ENCODE measurements around the gene KLF7.

Gene KLF7

GRCh38 chr2:207066166-207066565 is 99.6 kb downstream of the KLF7 start:
- no peak for DNase-seq (ENCODE audit: extremely low read depth, low read depth)
- TF ChIP-seq, protein P1, sequence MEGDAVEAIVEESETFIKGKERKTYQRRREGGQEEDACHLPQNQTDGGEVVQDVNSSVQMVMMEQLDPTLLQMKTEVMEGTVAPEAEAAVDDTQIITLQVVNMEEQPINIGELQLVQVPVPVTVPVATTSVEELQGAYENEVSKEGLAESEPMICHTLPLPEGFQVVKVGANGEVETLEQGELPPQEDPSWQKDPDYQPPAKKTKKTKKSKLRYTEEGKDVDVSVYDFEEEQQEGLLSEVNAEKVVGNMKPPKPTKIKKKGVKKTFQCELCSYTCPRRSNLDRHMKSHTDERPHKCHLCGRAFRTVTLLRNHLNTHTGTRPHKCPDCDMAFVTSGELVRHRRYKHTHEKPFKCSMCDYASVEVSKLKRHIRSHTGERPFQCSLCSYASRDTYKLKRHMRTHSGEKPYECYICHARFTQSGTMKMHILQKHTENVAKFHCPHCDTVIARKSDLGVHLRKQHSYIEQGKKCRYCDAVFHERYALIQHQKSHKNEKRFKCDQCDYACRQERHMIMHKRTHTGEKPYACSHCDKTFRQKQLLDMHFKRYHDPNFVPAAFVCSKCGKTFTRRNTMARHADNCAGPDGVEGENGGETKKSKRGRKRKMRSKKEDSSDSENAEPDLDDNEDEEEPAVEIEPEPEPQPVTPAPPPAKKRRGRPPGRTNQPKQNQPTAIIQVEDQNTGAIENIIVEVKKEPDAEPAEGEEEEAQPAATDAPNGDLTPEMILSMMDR (IDR thresholded peaks at IDR 0.05; ENCODE audit: low read depth, low read length): no peak

GRCh38 chr2:207064128-207064690 is 101.5 kb downstream of the KLF7 start:
- DNase-seq (ENCODE audit: extremely low read depth, low read depth): no peak
- TF ChIP-seq, protein P1 (IDR thresholded peaks at IDR 0.05; ENCODE audit: low read depth, low read length): no peak

DNA sequence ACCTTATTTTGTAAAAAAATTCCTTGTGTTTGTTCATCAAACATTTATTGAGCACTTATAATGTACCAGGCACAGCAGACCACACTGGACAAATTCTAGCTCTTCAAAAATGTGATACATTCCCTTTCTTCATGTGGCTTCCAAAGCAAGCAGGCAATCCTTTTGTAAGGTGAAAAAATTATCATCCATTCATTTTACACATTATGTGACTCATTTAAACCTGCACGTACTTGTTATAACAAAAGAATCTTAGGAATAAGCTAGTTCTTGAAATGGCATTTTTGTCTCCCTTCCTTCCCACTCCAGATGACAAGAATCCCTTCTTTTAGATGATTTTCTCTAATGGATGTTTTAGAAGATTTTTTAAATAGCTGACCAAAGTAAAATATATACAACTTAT is 104.6 kb downstream of the KLF7 start:
- DNase-seq (ENCODE audit: extremely low read depth, low read depth): no peak
- TF ChIP-seq, protein P1 (IDR thresholded peaks at IDR 0.05; ENCODE audit: low read depth, low read length): no peak

DNA sequence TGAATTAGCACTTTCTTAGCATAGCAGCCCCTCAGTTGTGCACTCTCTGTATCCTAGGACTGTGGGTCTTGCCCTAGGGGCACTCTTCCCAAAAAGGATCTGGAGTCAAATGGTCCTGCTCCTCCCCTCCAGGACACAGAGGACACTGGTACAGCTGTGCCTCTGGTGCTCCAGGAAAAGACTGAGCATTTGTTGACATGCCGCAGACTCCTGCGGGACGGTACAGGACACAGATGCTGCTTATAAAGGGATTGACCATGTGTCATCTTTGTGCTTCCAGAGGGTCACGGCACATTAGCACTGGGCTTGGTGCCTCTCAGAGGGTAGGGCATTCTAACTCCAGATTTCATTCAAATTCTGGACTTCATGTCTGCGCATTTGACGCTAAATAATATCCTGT is 110.5 kb downstream of the KLF7 start:
- no peak for DNase-seq (ENCODE audit: extremely low read depth, low read depth)
- TF ChIP-seq, protein P1 (IDR thresholded peaks at IDR 0.05; ENCODE audit: low read depth, low read length): no peak

- TF ChIP-seq, protein P1 (IDR thresholded peaks at IDR 0.05; ENCODE audit: low read depth, low read length): no peak
- no peak for DNase-seq (ENCODE audit: extremely low read depth, low read depth)
Measured at GRCh38 chr2:207054521-207054920, 111.2 kb downstream of the KLF7 start.

- TF ChIP-seq, protein P1 (IDR thresholded peaks at IDR 0.05; ENCODE audit: low read depth, low read length): no peak
- DNase-seq (ENCODE audit: extremely low read depth, low read depth): no peak
Measured at GRCh38 chr2:207051385-207051965, 114.3 kb downstream of the KLF7 start.

DNA sequence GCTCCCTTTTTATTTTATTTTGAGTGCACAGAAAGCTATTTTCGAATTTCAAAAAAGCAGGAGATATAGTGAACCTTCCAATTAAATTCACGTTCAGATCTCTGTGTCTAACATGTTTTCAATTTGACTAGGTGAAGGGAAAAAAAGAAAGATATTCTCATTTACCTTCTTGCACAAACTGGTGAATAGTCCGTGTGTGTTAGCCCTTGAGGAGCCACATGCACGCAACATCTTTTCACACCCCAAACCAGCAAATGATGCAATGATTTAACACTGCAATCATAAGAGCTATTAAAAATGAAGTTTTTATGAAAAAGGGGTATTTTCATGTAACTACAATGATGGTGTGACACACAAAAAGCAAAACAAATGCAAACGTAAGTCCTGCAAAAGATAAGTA is 116.6 kb downstream of the KLF7 start:
- no peak for DNase-seq (ENCODE audit: extremely low read depth, low read depth)
- TF ChIP-seq, protein P1 (IDR thresholded peaks at IDR 0.05; ENCODE audit: low read depth, low read length): no peak

Measured in AG09319 (cell line).